Endothelial cell (in vitro differentiated cells): ENCODE data around the gene ARHGEF17. TPM values are rescaled to one million over a fixed set of nuclear protein-coding genes. Genes with fewer than 3 reads are reported as not detected.

Source experiments
- DNase-seq: peaks from one replicate; pipeline ENCODE4 v3.0.0; 2021; ENCODE audit warnings: low spot score
- H3K27ac Mint-ChIP-seq: one replicate; pipeline ENCODE4 v1.8.0; 2021; ENCODE audit warnings: mixed read lengths, inconsistent platforms; ENCODE audit not compliant: unreplicated experiment
- H3K27me3 Mint-ChIP-seq: one replicate; pipeline ENCODE4 v1.8.0; 2021; ENCODE audit warnings: mild to moderate bottlenecking, moderate library complexity, mixed read lengths, inconsistent platforms; ENCODE audit not compliant: unreplicated experiment
- H3K36me3 Mint-ChIP-seq: one replicate; pipeline ENCODE4 v1.8.0; 2021; ENCODE audit warnings: mild to moderate bottlenecking, low read depth, mixed read lengths, inconsistent platforms; ENCODE audit not compliant: unreplicated experiment
- H3K4me1 Mint-ChIP-seq: one replicate; pipeline ENCODE4 v1.8.0; 2021; ENCODE audit warnings: mild to moderate bottlenecking, mixed read lengths, inconsistent platforms; ENCODE audit not compliant: unreplicated experiment
- H3K4me3 Mint-ChIP-seq: one replicate; pipeline ENCODE4 v1.8.0; 2021; ENCODE audit warnings: mild to moderate bottlenecking, mixed read lengths, inconsistent platforms; ENCODE audit not compliant: unreplicated experiment
- H3K9me3 Mint-ChIP-seq: one replicate; pipeline ENCODE4 v1.8.0; 2021; ENCODE audit warnings: mixed read lengths, inconsistent platforms; ENCODE audit not compliant: unreplicated experiment
- CTCF ChIP-seq: fragments of 200-600 bp; sonication (generic); IDR thresholded peaks from one replicate; pipeline ENCODE4 v1.5.0; 2021; ENCODE audit warnings: antibody characterized with exemption; ENCODE audit not compliant: unreplicated experiment
- total RNA-seq: library from RNA; stranded (reverse); fragmentation: NEBNext Ultra II Directional; extraction: Animal tissue kit (Norgen Biotek cat#: 25700); gene quantifications from one replicate; pipeline ENCODE4 v1.2.1, GENCODE V29; 2021; ENCODE audit not compliant: unreplicated experiment

ARHGEF17 gene
- total RNA-seq, 1 donor from 2014 or later = 93.3 TPM

- H3K4me3 Mint-ChIP-seq = no peak overlapping the region
Observed at GRCh38 chr11:73281796-73282660, 26.0 kb upstream of the ARHGEF17 start.

GRCh38 chr11:73283276-73284000, 24.6 kb upstream of the ARHGEF17 start:
- Mint-ChIP-seq H3K4me1 (peaks cover 10% of the 10 kb centered on the region), H3K4me3 (no peak overlapping the region), H3K27ac (no peak overlapping the region), H3K9me3 (no peaks in the 10 kb centered on the region), H3K27me3 (peaks cover 21% of the 10 kb centered on the region), H3K36me3 (no peaks in the 10 kb centered on the region)
- no peak for DNase-seq
- no peak for TF ChIP-seq CTCF

More at GRCh38 chr11:73281796-73282660, 26.0 kb upstream of the ARHGEF17 start:
- Mint-ChIP-seq H3K36me3 (no peaks in the 10 kb centered on the region), H3K4me1 (peaks cover 1% of the 10 kb centered on the region), H3K27me3 (peaks cover 22% of the 10 kb centered on the region), H3K27ac (no peak overlapping the region), H3K9me3 (no peaks in the 10 kb centered on the region)
- no peak for DNase-seq
- no peak for TF ChIP-seq CTCF

- H3K27me3 Mint-ChIP-seq = peaks cover 22% of the 10 kb centered on the region
- DNase-seq = no peak
Observed at GRCh38 chr11:73284106-73284505, 24.0 kb upstream of the ARHGEF17 start.

GRCh38 chr11:73285721-73286120, 22.4 kb upstream of the ARHGEF17 start:
- Mint-ChIP-seq H3K4me1 (peaks cover 20% of the 10 kb centered on the region), H3K36me3 (no peaks in the 10 kb centered on the region), H3K9me3 (no peaks in the 10 kb centered on the region), H3K27me3 (peaks cover 22% of the 10 kb centered on the region), H3K27ac (no peak overlapping the region), H3K4me3 (no peak overlapping the region)
- no peak for DNase-seq
- TF ChIP-seq CTCF = no peak

More at GRCh38 chr11:73284106-73284505, 24.0 kb upstream of the ARHGEF17 start:
- H3K4me3 Mint-ChIP-seq = peak overlapping the region; percentile 43
- H3K9me3 Mint-ChIP-seq = no peaks in the 10 kb centered on the region
- peaks cover 17% of the 10 kb centered on the region for H3K4me1 Mint-ChIP-seq
- H3K36me3 Mint-ChIP-seq = no peaks in the 10 kb centered on the region
- H3K27ac Mint-ChIP-seq = no peak overlapping the region
- TF ChIP-seq CTCF = no peak
